HG02763 (cell line): ENCODE data around the gene LMAN1L.

Source experiments
- ATAC-seq: cut with Tn5 transposase; IDR thresholded peaks from one replicate; pipeline ENCODE4 v1.9.1; 2021; ENCODE audit warnings: mild to moderate bottlenecking, moderate library complexity; ENCODE audit not compliant: unreplicated experiment

The LMAN1L gene

GRCh38 chr15:74793135-74794028, 19.3 kb upstream of the LMAN1L start:
- ATAC-seq, result no peak

- no peak for ATAC-seq
These were observed 18.2 kb upstream of the LMAN1L start for GRCh38 chr15:74794248-74794969.

- ATAC-seq, result no peak
These were observed 17.7 kb upstream of the LMAN1L start for GRCh38 chr15:74794970-74795349.

DNA sequence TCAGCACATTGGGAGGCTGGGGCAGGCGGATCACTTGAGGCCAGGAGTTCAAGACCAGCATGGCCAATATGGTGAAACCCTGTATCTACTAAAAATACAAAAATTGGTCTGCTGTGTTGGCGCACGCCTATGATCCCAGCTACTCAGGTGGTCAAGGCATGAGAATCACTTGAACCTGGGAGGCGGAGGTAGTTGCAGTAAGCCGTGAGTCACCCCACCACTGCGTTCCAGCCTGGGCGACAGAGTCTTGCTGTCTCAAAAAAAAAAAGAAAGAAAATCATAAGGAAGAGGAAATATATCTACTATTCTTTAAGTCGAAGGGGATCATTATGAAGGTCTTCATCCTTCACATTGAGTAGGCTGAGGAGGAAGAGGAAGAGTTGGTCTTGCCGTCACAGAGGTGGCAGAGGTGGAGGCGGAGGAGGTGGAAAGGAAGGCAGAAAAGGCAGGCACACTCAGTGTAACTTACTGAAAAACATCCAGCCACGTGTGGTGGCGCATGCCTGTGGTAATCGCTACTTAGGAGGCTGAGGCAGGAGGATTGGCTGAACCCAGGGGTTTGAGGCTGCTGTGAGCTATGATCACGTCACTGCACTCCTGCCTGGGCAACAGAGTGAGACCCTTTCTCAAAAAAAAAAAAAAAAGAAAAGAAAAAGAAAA, 16.5 kb upstream of the LMAN1L start:
- ATAC-seq, result no peak

- no peak for ATAC-seq
These were observed 14.0 kb upstream of the LMAN1L start for GRCh38 chr15:74798388-74799254.

DNA sequence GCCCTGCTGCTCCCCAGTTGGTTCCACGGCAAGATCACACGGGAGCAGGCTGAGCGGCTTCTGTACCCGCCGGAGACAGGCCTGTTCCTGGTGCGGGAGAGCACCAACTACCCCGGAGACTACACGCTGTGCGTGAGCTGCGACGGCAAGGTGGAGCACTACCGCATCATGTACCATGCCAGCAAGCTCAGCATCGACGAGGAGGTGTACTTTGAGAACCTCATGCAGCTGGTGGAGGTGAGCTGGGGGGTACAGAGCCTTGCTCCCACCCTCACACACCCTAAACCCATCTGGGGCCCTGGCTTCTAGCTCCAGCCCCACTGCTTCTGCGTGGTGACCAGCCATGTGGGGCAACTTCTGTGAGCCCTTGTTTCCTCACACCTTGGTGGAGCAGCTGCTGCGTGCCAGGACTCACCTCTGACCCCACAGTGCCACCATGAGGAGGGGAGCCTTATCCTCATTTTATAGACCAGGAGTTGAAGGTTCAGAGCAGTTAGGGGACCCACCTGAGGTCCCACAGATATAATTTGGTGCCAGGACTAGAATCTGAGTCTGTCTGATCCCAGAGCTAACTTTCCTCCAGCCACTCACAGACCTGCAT, 13.3 kb upstream of the LMAN1L start:
- no peak for ATAC-seq

DNA sequence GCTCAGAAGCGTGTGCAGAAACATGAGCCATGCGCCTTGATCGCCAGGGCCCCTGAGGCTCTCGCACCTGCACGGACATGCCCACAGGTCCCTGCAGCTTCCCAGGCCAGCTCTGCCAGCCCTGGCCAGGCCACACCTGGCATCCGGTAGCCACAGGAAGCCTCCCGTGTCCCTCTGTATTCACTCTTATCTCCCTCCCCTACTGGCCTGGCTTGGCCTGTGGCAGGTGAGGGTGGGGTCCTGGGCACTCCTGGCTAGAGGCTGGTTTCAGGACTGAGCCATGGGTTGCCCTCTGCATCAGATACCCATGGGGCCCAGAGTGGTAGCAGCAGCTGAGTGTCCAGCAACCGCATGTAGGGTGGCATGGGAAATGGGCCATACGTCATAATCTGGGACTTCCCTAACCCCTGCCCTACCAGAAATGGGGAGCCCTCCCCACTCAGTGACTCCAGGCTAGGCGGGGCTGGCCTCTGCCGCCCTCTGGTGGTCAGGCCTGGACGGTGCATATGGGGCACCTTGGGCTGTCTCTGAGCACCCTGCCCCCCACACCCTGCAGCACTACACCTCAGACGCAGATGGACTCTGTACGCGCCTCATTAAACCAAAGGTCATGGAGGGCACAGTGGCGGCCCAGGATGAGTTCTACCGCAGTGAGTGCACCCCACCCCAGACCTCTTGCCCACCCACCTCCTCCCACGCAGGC, 12.6 kb upstream of the LMAN1L start:
- ATAC-seq, result peak; percentile 72

DNA sequence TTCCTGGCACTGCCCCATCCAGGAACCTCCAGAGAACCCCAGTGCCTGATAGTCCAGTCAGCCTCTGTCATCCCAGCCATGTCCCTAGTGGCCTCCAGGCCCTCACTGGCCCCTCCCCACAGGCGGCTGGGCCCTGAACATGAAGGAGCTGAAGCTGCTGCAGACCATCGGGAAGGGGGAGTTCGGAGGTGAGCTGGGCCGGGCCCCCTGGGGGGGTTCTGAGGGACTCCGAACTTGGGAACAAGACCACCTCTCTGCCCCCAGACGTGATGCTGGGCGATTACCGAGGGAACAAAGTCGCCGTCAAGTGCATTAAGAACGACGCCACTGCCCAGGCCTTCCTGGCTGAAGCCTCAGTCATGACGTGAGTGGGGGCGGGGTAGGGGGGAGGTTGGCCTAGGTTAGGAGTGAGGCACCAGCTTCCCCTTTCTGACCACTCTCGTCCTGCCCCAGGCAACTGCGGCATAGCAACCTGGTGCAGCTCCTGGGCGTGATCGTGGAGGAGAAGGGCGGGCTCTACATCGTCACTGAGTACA, 12.0 kb upstream of the LMAN1L start:
- ATAC-seq, result no peak

GRCh38 chr15:74801311-74801997, 11.2 kb upstream of the LMAN1L start:
- no peak for ATAC-seq

GRCh38 chr15:74802290-74802689, 10.3 kb upstream of the LMAN1L start:
- ATAC-seq, result no peak

DNA sequence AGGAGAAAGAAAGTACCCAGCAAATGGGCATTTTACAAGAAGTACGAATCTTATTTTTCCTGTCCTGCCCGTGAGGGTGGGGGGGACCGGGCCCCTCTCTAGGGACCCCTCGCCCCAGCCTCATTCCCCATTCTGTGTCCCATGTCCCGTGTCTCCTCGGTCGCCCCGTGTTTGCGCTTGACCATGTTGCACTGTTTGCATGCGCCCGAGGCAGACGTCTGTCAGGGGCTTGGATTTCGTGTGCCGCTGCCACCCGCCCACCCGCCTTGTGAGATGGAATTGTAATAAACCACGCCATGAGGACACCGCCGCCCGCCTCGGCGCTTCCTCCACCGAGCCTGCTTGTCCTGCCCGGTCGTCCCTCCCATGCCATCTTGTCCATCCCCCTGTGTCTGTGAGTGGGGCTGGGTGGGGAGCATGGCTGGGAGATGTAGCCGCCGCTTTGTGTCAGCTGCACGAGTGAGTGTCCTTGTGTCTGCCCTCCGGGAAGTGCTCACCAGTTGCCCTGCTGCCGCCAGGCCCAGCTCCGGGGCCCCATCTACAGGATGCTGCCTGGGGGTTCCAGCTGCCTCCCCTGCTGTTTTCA, 9.7 kb upstream of the LMAN1L start:
- no peak for ATAC-seq

DNA sequence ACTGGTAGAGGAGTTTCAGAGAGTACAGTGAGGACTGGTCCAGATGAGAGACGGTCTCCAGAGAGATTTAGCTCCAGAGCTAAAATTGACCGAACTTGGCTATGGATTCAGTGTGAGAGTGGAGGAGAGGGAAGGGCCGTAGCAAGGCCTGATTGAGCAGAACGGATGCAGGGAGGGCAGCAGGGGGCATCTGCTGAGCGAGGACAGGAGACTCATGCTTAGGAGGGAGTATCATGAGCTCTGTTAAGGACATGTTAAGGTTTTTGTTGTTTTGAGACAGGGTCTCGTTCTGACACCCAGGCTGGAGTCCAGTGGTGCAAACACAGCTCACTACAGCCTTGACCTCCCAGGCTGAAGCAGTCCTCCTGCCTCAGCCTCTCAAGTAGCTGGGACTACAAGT, 7.7 kb upstream of the LMAN1L start:
- ATAC-seq, result no peak

- ATAC-seq, result no peak
These were observed 5.4 kb upstream of the LMAN1L start for GRCh38 chr15:74807282-74807681.

DNA sequence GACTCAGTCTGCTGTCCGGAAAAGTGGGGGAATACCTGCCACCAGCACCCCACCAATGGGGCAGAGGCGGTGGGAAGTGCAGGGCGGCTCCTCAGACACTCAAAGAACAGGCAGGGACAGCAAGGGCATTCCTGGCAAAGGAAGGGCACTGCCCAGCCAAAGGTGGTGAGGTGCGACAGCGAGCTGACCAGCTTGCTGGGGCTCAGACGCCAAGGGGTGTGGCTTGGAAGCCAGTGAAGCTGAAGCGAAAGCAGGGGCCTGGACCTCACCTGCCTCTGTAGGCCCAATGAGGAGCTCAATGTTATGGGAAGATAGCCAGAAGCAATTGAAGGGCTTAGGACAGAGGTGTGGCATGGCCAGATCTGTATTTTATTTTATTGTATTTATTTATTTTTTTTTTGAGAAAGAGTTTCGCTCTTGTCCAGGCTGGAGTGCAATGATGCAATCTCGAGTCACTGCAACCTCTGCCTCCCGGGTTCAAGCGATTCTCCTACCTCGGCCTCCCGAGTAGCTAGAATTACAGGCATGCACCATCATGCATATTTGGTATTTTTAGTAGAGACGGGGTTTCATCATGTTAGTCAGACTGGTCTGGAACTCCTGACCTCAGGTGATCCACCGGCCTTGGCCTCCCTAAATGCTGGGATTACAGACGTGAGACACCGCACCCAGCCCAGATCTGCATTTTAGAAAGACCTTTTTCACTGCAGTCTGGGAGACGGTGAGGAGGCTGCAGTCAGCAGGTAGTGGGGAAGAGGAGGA, 4.4 kb upstream of the LMAN1L start:
- ATAC-seq, result no peak

GRCh38 chr15:74808840-74809229, 3.8 kb upstream of the LMAN1L start:
- no peak for ATAC-seq

DNA sequence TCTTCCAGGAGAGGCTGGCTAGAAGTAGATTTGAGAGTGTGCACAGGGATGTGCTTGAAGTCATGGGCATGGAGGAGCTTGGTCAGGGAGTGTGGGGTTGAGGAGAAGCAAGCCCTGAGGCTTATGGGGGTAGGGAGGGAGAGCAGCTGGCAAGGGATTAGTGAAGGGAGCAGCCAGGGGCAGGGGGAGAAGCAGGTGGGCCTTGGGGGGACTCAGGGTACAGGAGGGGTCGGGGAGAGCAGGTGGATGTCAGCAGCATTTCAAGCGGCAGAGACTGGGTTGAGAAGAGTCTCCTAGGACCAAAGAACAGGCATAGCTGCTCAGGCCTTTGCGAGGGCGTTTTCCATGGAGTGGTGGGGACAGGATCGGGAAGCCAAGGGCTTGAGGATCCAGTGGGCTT, 3.4 kb upstream of the LMAN1L start:
- no peak for ATAC-seq

GRCh38 chr15:74809956-74810355, 2.7 kb upstream of the LMAN1L start:
- no peak for ATAC-seq
